Naive thymus-derived CD4-positive, alpha-beta T cell (primary cell): ENCODE measurements around the gene LRRC8D. TPM values are rescaled to one million over a fixed set of nuclear protein-coding genes. Genes with fewer than 3 reads are reported as not detected.
A peak's percentile ranks its signal among the peaks of the same experiment; 100 is the strongest.
"Not testable (repeated sequence)": the region's sequence is repeated elsewhere in the genome, so short reads cannot be mapped to it uniquely, and the experiment has no call there.

Source experiments
- ATAC-seq: fragments of 150-1000 bp; cut with Tn5 transposase; 2 replicates; pipeline ENCODE4 v1.10.0; 2021; ENCODE audit warnings: mild to moderate bottlenecking, moderate library complexity
- CTCF ChIA-PET: fragments of 350-600 bp; sonication (Branson Sonifier 250); formaldehyde crosslinking; loops from one replicate; lab custom pipeline; 2021; ENCODE audit warnings: antibody characterized with exemption; lab: Charles Lee
- POLR2A ChIA-PET: fragments of 350-600 bp; sonication (Branson Sonifier 250); formaldehyde crosslinking; loops from one replicate; lab custom pipeline; 2021; ENCODE audit warnings: antibody characterized with exemption, inconsistent platforms; lab: Charles Lee
- DNase-seq, 9 donors: peaks; one replicate each; pipeline versions ENCODE4 v3.0.0 to v3.0.0-alpha.2; 2020 to 2022; ENCODE audit warnings: mixed read lengths in 1 of 9
- H3K27ac ChIP-seq: one replicate; pipeline ENCODE4 v1.7.0; 2013; ENCODE audit warnings: mild to moderate bottlenecking, low read depth, low read length, moderate library complexity
- H3K27me3 ChIP-seq, 2 donors: one replicate each; pipeline ENCODE4 v1.7.0; 2013; ENCODE audit warnings: low read length in 2 of 2, mild to moderate bottlenecking in 2 of 2, moderate library complexity in 2 of 2; ENCODE audit not compliant: control insufficient read depth in 2 of 2, insufficient read depth in 2 of 2
- H3K36me3 ChIP-seq, 3 experiments: 1 replicate in 2 of 3; 2 replicates in 1 of 3; pipeline ENCODE4 v1.7.0; 2013; ENCODE audit warnings: low read length in 3 of 3, mild to moderate bottlenecking in 3 of 3, moderate library complexity in 1 of 3; ENCODE audit not compliant: insufficient read depth in 3 of 3, control insufficient read depth in 2 of 3
- H3K4me1 ChIP-seq, 2 donors: one replicate each; pipeline ENCODE4 v1.7.0; 2013; ENCODE audit warnings: low read length in 2 of 2, mild to moderate bottlenecking in 2 of 2, moderate library complexity in 1 of 2; ENCODE audit not compliant: control insufficient read depth in 2 of 2, insufficient read depth in 2 of 2
- H3K4me3 ChIP-seq: 2 replicates; pipeline ENCODE4 v1.7.0; 2013; ENCODE audit warnings: mild to moderate bottlenecking, low read length
- H3K9me3 ChIP-seq, 3 experiments: 1 replicate in 2 of 3; 2 replicates in 1 of 3; pipeline ENCODE4 v1.7.0; 2013; ENCODE audit warnings: low read length in 3 of 3; ENCODE audit not compliant: control insufficient read depth in 2 of 3
- H3K27ac Mint-ChIP-seq, 9 donors: one replicate each; pipeline ENCODE4 v1.8.0; 2020 to 2022; ENCODE audit warnings: mixed read lengths in 9 of 9, mild to moderate bottlenecking in 8 of 9, moderate library complexity in 5 of 9, inconsistent platforms in 2 of 9
- H3K27me3 Mint-ChIP-seq, 5 donors: one replicate each; pipeline ENCODE4 v1.8.0; 2021 to 2022; ENCODE audit warnings: mixed read lengths in 5 of 5, mild to moderate bottlenecking in 1 of 5
- H3K36me3 Mint-ChIP-seq, 5 donors: one replicate each; pipeline ENCODE4 v1.8.0; 2020 to 2022; ENCODE audit warnings: mixed read lengths in 5 of 5, mild to moderate bottlenecking in 3 of 5, inconsistent platforms in 1 of 5
- H3K4me1 Mint-ChIP-seq, 7 donors: one replicate each; pipeline ENCODE4 v1.8.0; 2020 to 2022; ENCODE audit warnings: mixed read lengths in 7 of 7, mild to moderate bottlenecking in 3 of 7, inconsistent platforms in 1 of 7
- H3K4me3 Mint-ChIP-seq, 10 donors: one replicate each; pipeline ENCODE4 v1.8.0; 2020 to 2022; ENCODE audit warnings: mild to moderate bottlenecking in 10 of 10, mixed read lengths in 10 of 10, moderate library complexity in 6 of 10, inconsistent platforms in 2 of 10
- H3K9me3 Mint-ChIP-seq, 11 donors: one replicate each; pipeline ENCODE4 v1.8.0; 2020 to 2022; ENCODE audit warnings: mixed read lengths in 11 of 11, mild to moderate bottlenecking in 4 of 11, inconsistent platforms in 1 of 11, moderate library complexity in 1 of 11
- intact Hi-C, 2 donors: fragments of 100-400 bp; cut with micrococcal nuclease; formaldehyde crosslinking; loops; one replicate each; pipeline ENCODE4 v1.15.1; 2023
- polyA plus RNA-seq, 2 donors: library from polyadenylated mRNA; unstranded; fragments of 300-500 nt; fragmentation: Illumina TruSeq; gene quantifications; one replicate each; pipeline ENCODE4 v1.2.3, GENCODE V29; 2021
- total RNA-seq, 6 experiments: library from RNA in 5 of 6; stranded (reverse) in 5 of 6; gene quantifications; 1 replicate in 5 of 6; 2 replicates in 1 of 6; pipeline ENCODE4 v1.2.3 and lab custom pipeline; 2021 to 2026

The LRRC8D gene
- total and polyA plus RNA-seq, 7 experiments from 2014 or later, result 21.1 to 65.7 (median 38.9) TPM

DNA sequence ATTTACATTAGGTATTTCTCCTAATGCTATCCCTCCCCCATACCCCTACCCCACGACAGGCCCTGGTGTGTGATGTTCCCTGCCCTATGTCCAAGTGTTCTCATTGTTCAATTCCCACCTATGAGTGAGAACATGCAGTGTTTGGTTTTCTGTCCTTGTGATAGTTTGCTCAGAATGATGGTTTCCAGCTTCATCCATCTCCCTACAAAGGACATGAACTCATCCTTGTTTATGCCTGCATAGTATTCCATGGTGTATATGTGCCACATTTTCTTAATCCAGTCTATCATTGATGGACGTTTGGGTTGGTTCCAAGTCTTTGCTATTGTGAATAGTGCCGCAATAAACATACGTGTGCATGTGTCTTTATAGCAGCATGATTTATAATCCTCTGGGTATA is 25.3 kb upstream of the LRRC8D start:
- ATAC-seq, CTCF ChIA-PET, H3K27me3 Mint-ChIP-seq: not testable (repeated sequence)

DNA sequence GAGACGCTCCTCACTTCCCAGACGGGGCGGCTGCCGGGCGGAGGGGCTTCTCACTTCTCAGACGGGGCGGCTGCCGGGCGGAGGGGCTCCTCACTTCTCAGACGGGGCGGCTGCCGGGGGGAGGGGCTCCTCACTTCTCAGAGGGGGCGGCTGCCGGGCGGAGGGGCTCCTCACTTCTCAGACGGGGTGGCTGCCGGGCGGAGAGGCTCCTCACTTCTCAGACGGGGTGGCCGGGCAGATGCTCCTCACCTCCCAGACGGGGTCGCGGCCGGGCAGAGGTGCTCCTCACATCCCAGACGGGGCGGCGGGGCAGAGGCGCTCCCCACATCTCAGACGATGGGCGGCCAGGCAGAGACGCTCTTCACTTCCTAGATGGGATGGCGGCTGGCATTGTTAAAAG is 23.0 kb upstream of the LRRC8D start:
- H3K4me1 Mint-ChIP-seq, result peaks cover 0 to 21% (median 0%) of the 10 kb centered on the region in 7 donors
- intact Hi-C loops, H3K27me3 Mint-ChIP-seq, H3K9me3 ChIP-seq, H3K27ac ChIP-seq, H3K4me3 ChIP-seq, H3K4me3 Mint-ChIP-seq, H3K27me3 ChIP-seq, H3K36me3 Mint-ChIP-seq, DNase-seq, H3K9me3 Mint-ChIP-seq, H3K36me3 ChIP-seq, ATAC-seq, POLR2A ChIA-PET, H3K27ac Mint-ChIP-seq, H3K4me1 ChIP-seq: not testable (repeated sequence)
- CTCF ChIA-PET, result interaction anchor here (0.6 kb wide), 1 partner anchor 141 kb away, joined by 3 read pairs; no protein-coding TSS in a partner anchor

More for the DNA sequence above, 25.3 kb upstream of the LRRC8D start:
- H3K4me1 ChIP-seq, DNase-seq, H3K36me3 Mint-ChIP-seq, intact Hi-C loops, H3K4me3 ChIP-seq, H3K27ac ChIP-seq, H3K27me3 ChIP-seq, H3K36me3 ChIP-seq, POLR2A ChIA-PET, H3K9me3 ChIP-seq, H3K4me3 Mint-ChIP-seq, H3K9me3 Mint-ChIP-seq, H3K27ac Mint-ChIP-seq: not testable (repeated sequence)
- H3K4me1 Mint-ChIP-seq, result peaks cover 0 to 21% (median 0%) of the 10 kb centered on the region in 7 donors

GRCh38 chr1:89799495-89799894 is 21.3 kb upstream of the LRRC8D start:
- H3K4me3 ChIP-seq, result no peak overlapping the region
- Mint-ChIP-seq H3K27me3 (no peaks in the 10 kb centered on the region), H3K4me1 (peaks cover 0 to 21% (median 0%) of the 10 kb centered on the region in 7 donors), H3K9me3 (peaks cover 0 to 8% (median 0%) of the 10 kb centered on the region in 11 donors), H3K4me3 (no peak overlapping the region), H3K27ac (no peak overlapping the region), H3K36me3 (no peaks in the 10 kb centered on the region)
- no peaks in the 10 kb centered on the region for H3K9me3 ChIP-seq
- H3K36me3 ChIP-seq, result no peaks in the 10 kb centered on the region
- CTCF ChIA-PET, result interaction anchor here (0.9 to 1.1 kb wide), 2 partner anchors 37 to 319 kb away, joined by 3 read pairs; no protein-coding TSS in a partner anchor
- no peaks in the 10 kb centered on the region for H3K4me1 ChIP-seq
- intact Hi-C loops, result no loop called here
- POLR2A ChIA-PET, result no interaction called here
- DNase-seq (no peak), ATAC-seq (no peak)
- H3K27me3 ChIP-seq, result no peaks in the 10 kb centered on the region
- H3K27ac ChIP-seq, result no peak overlapping the region

GRCh38 chr1:89800022-89800655 is 20.7 kb upstream of the LRRC8D start:
- H3K9me3 ChIP-seq, result no peaks in the 10 kb centered on the region
- POLR2A ChIA-PET, result no interaction called here
- Mint-ChIP-seq H3K4me1 (peaks cover 0 to 21% (median 0%) of the 10 kb centered on the region in 7 donors), H3K27ac (peak overlapping the region in 1 of 9 donors; percentile 30), H3K36me3 (no peaks in the 10 kb centered on the region), H3K4me3 (no peak overlapping the region), H3K9me3 (peaks cover 0 to 8% (median 0%) of the 10 kb centered on the region in 11 donors), H3K27me3 (no peaks in the 10 kb centered on the region)
- no peak overlapping the region for H3K4me3 ChIP-seq
- DNase-seq, result no peak
- no peak for ATAC-seq
- CTCF ChIA-PET, result interaction anchor here (0.9 to 1.1 kb wide), 2 partner anchors 37 to 319 kb away, joined by 3 read pairs; no protein-coding TSS in a partner anchor
- intact Hi-C loops, result no loop called here
- no peaks in the 10 kb centered on the region for H3K4me1 ChIP-seq
- no peak overlapping the region for H3K27ac ChIP-seq
- no peaks in the 10 kb centered on the region for H3K36me3 ChIP-seq
- H3K27me3 ChIP-seq, result no peaks in the 10 kb centered on the region

- Mint-ChIP-seq H3K4me3 (no peak overlapping the region), H3K27ac (no peak overlapping the region), H3K4me1 (peaks cover 0 to 21% (median 0%) of the 10 kb centered on the region in 7 donors), H3K36me3 (no peaks in the 10 kb centered on the region), H3K9me3 (peaks cover 0 to 7% (median 0%) of the 10 kb centered on the region in 11 donors), H3K27me3 (no peaks in the 10 kb centered on the region)
- H3K4me3 ChIP-seq, result no peak overlapping the region
- ATAC-seq, result no peak
- H3K9me3 ChIP-seq, result no peaks in the 10 kb centered on the region
- no peaks in the 10 kb centered on the region for H3K36me3 ChIP-seq
- H3K27me3 ChIP-seq, result no peaks in the 10 kb centered on the region
- H3K4me1 ChIP-seq, result no peaks in the 10 kb centered on the region
- intact Hi-C loops, result no loop called here
- H3K27ac ChIP-seq, result no peak overlapping the region
- CTCF ChIA-PET, result interaction anchor here (1.1 to 1.4 kb wide), 2 partner anchors 312 to 317 kb away, joined by 3 read pairs; no protein-coding TSS in a partner anchor
- DNase-seq, result no peak
- POLR2A ChIA-PET, result no interaction called here
These were observed 20.1 kb upstream of the LRRC8D start for GRCh38 chr1:89800718-89801117.

DNA sequence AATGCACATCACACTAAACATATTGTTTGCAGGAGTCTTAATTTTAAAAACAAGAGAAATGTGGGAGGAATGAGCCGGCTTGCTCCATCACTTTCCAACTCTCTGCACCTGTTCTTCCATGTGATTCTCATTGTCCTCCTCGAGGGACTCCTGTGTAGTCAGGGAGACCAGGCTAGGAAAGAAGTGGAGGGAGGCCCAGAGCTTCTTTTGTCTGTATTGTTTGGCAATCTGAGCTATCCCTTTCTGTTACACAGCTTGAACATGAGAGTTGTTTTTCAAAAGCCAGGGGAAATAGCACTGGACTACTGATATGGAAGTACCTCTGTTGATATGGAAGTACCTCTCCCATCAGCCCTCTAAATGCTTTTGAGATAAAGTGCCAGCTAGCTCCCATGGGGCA is 18.8 kb upstream of the LRRC8D start:
- no peaks in the 10 kb centered on the region for H3K27me3 Mint-ChIP-seq
- Histone ChIP-seq H3K27me3 (no peaks in the 10 kb centered on the region), H3K36me3 (no peaks in the 10 kb centered on the region), H3K4me1 (no peaks in the 10 kb centered on the region), H3K4me3 (no peak overlapping the region), H3K9me3 (no peaks in the 10 kb centered on the region), H3K27ac (no peak overlapping the region)
- H3K27ac Mint-ChIP-seq, result no peak overlapping the region
- no peak overlapping the region for H3K4me3 Mint-ChIP-seq
- intact Hi-C loops, result no loop called here
- peaks cover 0 to 2% (median 0%) of the 10 kb centered on the region in 11 donors for H3K9me3 Mint-ChIP-seq
- no peaks in the 10 kb centered on the region for H3K36me3 Mint-ChIP-seq
- H3K4me1 Mint-ChIP-seq, result peaks cover 0 to 19% (median 0%) of the 10 kb centered on the region in 7 donors
- ATAC-seq (no peak), DNase-seq (no peak)
- ChIA-PET POLR2A (no interaction called here), CTCF (interaction anchor here (1.2 to 4.0 kb wide), 3 partner anchors 187 to 313 kb away, joined by 3 to 47 read pairs (median 3); no protein-coding TSS in a partner anchor)
